CD4-positive, alpha-beta T cell treated with Interferon alpha-2 for 1 hour (primary cell): ENCODE measurements around the gene KRT71.

Source experiments
- DNase-seq, 2 donors: peaks; one replicate each; pipeline ENCODE4 v3.0.0-alpha.2; 2020 to 2022

Gene KRT71

DNA sequence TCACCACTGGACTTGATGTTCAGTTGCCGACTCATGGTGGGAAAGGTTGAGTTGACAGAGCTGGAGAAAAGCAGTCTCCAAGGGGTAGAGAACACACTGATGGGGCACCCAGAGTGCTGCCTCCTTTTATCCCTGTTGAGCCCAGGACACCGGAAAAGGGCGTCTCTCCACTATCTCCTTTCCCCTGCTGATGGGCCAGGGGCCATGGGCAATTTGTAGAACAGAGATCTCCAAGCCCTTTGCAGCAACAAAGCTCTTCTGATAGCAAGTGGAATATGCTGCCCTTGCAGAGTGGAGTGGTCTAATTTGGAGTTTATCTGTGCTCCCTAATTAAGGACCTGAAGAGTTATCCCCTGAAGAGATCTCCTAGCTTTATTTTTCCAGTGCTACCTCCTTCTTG is 20.8 kb upstream of the KRT71 start, which contains the start of gene KRT74:
Gene KRT74, minus strand, starts transcription at position 101 of the 400 bp plus-strand sequence. Its CDS starts 66 bp downstream, at position 35.
- DNase-seq: no peak

GRCh38 chr12:52573306-52573705 is 20.4 kb upstream of the KRT71 start:
- DNase-seq: no peak

- no peak for DNase-seq
Measured at GRCh38 chr12:52570511-52570910, 17.6 kb upstream of the KRT71 start.

DNA sequence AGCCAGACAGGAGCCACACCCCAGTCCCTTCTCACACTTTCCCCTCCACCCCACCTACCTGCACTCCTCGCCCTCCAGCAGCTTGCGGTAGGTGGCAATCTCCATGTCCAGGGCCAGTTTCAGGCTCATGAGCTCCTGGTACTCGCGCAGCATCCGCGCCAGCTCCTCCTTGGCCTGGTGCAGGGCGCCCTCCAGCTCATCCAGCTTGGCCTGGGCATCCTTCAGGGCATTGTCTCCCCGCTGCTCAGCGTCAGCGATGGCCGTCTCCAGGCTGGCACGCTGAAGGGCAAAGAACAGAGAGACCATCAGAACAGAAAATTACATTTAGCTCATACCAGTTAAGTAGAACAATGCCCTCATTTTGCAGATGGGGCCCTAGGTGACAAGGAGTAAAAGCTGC is 15.2 kb upstream of the KRT71 start:
- no peak for DNase-seq

DNA sequence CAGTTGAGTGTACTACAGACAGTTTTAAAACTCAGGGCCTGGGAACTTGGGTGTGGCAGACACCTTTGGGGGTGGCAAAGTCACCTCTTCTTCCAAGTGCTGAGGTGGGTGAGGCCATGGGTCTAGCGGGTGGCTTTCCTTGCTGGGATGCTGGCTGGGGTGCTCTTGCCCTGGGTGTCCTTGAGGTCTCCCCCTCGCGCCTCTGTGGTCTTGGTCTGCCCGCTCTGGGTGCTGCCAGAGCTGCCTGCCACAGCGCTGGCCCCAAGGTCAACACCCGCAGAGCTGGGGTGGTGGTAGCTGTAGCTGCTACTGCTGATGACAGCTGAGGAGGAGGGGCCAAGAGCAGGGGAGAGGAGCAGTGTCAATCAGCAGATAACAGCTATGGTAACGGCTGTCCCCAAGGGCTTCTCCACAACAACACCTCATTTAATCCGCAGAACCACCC is 13.9 kb upstream of the KRT71 start:
- peak; percentile 73 to 77 for DNase-seq

DNA sequence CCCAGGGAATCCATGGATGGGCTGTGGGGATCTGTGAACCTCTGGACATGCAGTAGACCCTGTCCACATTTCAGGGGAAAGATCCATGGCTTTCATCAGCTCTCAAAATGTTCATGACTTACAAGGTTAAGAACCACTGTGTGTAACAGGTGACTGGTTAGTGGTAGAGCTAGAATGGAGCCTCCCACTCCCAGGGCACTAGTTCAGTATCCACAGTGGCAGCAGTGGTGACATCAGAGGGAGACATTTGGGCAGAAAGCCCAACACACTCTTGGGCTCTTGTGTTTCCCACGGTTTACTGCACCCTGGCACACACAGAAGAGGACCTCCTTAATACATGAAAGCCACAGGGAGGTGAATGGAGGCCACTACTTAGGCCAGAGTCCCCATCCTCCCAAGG is 11.6 kb upstream of the KRT71 start:
- DNase-seq: no peak

GRCh38 chr12:52561880-52562449 is 9.0 kb upstream of the KRT71 start:
- DNase-seq: no peak

DNA sequence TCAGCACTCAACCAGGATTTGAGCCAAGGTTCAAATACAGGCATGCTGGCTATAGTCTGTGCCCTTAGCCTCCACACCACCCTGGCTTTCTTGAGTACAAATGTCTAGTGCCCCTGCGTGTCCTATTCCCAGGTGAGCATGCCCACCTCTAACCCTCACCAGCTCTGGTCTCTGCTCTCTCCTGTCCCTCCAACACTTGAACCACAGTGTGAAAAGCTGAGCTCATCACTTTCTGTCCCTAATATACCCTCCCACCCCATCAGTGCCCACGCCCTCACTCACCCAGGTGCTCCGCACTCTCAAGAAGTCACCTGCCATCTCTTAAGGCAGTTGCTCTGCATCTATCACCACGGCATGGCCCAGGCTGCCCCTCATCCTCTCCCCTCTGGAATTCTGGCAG is 7.0 kb upstream of the KRT71 start:
- no peak for DNase-seq

DNA sequence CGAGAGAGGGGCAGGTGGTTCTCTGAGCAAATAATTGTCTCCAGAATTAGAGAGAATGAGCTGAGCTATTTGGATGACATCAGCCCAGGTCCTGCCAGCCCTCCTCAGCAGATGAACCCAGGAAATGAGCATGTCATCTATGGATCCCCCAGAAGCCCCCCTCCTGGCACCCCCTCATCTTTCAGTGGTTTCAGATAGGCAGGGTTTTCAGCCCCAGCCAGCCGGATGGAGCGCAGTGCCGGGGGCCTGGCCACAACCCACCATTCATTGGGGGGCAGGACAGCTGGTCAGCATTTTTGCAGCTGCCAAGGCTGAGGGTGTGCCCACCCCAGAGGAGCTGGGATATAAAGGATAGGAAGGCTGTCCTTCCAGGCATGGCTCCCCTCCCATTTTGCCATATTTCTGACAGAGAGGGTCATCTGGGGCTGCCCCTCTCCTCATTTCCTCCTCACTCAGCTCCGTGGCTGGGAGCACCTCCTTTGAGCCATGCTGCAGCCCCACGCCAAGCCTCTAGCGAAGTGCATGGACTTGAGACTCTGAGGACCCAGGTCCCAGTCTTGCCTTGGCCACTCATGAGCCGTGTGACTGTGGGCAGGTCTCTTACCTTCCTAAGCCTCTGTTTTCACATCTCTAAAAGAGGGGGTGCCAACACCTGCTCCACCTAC is 6.0 kb upstream of the KRT71 start:
- DNase-seq: no peak

- peak in 1 of 2 donors; percentile 9 for DNase-seq
Measured at GRCh38 chr12:52557476-52557875, 4.5 kb upstream of the KRT71 start.

- DNase-seq: peak in 1 of 2 donors; percentile 38
Measured at GRCh38 chr12:52555577-52555976, 2.6 kb upstream of the KRT71 start.

GRCh38 chr12:52552055-52552454 is 890 bp downstream of the KRT71 start:
- no peak for DNase-seq

DNA sequence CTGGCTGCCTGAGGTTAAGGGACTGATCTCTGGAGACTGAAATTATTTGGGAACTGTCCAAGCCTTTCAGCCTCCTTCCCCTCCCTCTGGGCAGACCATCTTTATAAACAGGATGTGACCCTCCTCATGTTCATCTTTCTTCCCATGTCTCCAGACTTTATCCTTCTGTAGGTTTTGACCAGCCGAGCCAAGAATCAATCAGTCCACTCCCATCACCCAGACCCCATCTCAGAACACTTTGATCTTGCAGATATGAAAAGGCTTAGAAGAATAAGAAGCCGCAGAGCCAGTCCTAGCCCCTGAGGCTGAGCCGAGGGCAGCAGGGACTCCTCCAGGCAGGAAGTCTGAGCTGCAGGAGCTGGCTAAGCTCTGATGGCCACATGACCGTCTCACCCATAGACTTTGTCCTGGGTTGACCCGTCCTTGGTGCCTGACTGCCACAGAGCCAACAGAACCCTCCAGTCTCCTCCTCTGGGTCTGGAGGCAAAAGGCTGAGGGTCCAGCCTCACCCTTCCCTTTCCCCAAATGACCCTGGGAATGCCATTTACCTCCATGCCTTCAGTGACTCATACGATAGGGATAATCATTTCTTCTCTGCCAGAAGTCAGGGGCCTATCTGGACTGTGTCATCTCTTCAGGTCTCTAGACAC is 1.6 kb downstream of the KRT71 start:
- DNase-seq: no peak

GRCh38 chr12:52546126-52546525 is 6.8 kb downstream of the KRT71 start:
- no peak for DNase-seq

DNA sequence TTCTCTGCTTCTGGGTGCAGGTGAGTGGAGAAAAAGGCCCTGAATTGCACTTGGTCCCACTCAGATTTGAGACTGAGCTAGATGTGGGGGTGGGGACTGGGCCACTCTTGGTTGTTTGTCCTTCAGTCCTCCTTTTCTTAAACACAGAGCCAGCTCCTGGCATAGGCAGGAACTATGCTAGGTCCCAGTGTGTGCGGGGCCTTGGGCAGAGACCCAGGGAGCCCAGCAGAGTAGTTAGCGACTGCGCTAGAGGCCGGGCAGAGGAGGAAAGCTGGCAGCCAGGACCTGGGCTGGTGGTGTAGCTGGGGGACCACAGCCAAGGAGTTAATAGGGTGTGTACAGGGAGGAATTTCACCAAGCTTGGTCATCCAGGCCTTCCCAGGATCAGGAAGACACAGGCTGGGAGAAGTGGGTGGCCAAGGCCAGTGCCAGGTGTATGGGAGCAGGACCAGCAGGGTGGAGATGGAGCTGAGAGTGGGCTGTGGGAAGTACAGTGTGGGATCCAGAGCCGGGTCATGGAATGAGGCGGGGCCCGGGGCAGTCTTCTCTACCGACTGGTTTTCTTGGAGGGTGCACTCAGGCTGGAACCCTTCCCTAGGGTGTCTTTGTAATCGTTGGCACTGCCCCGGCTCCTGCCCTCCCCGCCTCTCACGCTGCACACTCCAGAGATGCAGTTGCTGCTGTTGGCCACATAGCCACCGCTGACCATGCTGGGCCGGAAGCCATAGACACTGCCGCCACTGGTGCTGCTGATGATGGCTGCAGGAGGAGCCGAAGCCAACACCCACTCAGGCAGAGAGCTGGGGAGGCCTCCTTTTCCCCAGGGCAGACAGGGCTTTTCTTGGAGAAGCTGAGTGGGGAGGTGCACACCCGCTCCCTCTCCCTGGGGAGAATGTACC is 8.7 kb downstream of the KRT71 start:
- no peak for DNase-seq

- DNase-seq: no peak
Measured at GRCh38 chr12:52542785-52543318, 10.1 kb downstream of the KRT71 start.

DNA sequence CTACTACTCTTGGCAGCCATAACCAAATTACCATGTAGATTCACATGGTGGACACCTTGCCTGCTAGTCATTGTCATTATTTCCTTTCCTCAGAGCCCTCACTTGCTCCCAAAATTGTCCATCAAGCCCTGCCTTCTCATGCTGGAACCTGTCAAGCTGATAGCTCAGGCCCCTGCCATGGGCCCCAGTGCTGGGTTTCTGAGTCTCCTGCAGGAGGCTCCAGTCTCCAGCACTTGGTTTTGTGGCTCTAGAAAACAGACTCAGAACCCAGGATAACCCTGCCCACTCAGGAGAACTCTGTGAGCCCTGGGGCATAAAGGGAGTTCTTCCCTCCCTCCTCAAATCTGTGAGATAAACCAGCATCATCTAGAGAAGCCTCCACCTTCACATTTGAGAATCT is 10.8 kb downstream of the KRT71 start:
- no peak for DNase-seq

DNA sequence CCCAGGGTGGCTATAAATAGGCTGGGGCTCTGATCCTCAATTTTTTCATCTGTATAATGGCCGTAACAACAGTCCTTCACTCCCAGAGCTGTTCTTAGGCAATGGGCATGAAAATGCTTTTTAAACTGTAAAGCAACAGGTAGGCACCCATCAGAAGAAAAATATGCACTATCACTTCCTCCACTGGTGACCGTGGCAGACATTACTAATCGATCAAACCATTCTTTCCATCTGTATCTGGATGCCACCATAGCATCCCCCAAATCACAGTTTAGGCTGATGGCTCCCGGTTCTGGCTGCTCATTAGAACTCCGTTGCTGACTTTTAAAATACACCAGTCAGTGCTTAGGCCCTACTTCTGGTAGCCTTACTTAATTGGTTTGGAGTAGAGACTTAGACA is 11.2 kb downstream of the KRT71 start:
- no peak for DNase-seq

GRCh38 chr12:52540531-52540930 is 12.4 kb downstream of the KRT71 start:
- DNase-seq: no peak

DNA sequence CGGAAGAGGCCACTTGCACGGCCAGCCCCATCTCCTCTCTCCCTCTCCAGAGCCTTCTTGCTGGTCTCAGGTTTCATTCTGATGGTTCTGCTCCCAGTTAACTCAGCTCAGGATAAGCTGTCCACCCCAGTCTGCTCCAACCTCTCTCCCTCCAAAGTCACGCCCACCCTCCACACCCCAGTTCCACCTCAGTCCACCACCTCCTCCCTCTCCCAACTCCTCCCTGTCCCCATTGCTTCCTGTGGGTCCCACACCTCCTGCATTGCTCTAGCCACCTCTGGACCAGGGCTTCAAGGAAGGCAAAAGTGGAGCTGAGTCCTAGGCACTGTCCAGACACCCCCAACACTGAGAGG is 13.1 kb downstream of the KRT71 start:
- no peak for DNase-seq

- DNase-seq: no peak
Measured at GRCh38 chr12:52539083-52539820, 13.7 kb downstream of the KRT71 start.

DNA sequence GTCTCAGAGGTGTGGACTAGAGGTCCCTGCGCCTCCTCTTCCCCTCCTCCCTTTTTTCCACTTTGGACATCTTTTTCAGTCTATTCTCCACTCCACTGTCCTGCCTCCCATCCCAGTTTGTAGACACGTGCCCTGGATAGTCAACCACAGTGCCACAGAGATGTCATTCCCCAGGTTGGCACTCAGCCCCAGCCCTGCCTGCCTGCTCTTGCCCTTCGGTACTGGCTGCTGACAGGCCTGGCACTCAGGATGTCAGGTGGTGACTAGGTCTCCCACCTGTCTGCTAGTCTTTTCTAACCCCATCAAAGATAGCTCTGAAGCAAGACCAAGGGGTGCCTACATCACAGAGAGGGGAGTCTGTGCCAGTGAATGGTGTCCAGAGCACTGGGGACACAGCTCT is 15.8 kb downstream of the KRT71 start:
- no peak for DNase-seq
